GM12874 (cell line): Measurements from ENCODE around the gene ZFAND3.

ENCODE experiments used
- TF ChIP-seq, protein P1 (sequence below): IDR thresholded peaks from 2 replicates; pipeline ENCODE4 v1.5.1; 2011; ENCODE audit warnings: low read depth, mild to moderate bottlenecking, control low read depth, low read length, moderate library complexity; ENCODE audit not compliant: insufficient read depth

The ZFAND3 gene

DNA sequence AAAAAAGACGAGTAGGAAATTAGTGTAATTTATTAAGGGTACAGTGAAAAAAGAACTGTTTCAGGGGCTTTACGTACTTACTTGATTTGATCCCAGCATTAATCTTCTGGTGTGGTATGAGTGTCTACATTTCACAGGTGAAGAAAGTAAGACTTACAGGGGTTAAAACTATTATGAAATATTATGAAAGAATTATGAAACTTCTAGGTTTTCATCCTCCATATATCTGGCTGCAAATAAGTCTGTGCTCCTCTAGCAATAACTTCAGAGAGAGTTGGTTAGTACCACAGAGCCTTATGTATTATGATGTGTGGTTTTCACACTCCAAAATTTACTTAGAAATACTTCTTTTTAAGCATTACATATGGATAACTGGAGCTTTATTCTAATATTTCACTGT is 41.9 kb downstream of the ZFAND3 start:
- TF ChIP-seq, protein P1, sequence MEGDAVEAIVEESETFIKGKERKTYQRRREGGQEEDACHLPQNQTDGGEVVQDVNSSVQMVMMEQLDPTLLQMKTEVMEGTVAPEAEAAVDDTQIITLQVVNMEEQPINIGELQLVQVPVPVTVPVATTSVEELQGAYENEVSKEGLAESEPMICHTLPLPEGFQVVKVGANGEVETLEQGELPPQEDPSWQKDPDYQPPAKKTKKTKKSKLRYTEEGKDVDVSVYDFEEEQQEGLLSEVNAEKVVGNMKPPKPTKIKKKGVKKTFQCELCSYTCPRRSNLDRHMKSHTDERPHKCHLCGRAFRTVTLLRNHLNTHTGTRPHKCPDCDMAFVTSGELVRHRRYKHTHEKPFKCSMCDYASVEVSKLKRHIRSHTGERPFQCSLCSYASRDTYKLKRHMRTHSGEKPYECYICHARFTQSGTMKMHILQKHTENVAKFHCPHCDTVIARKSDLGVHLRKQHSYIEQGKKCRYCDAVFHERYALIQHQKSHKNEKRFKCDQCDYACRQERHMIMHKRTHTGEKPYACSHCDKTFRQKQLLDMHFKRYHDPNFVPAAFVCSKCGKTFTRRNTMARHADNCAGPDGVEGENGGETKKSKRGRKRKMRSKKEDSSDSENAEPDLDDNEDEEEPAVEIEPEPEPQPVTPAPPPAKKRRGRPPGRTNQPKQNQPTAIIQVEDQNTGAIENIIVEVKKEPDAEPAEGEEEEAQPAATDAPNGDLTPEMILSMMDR = no peak

DNA sequence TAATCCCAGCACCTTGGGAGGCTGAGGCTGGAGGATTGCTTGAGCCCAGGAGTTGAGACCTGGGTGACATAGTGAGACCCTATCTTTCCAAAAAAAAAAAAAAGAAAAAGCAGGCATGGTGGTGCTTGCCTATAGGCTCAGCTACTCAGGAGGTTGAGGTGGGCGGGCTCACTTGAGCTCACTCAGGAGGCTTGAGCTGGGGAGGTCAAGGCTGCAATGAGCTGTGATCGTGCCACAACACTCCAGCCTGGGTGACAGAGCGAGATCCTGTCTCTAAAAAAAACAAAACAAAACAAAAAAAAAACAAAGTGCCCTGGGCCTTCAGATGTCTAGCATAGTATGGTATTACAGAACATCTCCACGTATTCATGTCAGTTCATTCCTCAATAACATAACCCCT is 42.9 kb downstream of the ZFAND3 start:
- TF ChIP-seq, protein P1 = no peak

- TF ChIP-seq, protein P1 = no peak
Measured at GRCh38 chr6:37862992-37863391, 43.5 kb downstream of the ZFAND3 start.

DNA sequence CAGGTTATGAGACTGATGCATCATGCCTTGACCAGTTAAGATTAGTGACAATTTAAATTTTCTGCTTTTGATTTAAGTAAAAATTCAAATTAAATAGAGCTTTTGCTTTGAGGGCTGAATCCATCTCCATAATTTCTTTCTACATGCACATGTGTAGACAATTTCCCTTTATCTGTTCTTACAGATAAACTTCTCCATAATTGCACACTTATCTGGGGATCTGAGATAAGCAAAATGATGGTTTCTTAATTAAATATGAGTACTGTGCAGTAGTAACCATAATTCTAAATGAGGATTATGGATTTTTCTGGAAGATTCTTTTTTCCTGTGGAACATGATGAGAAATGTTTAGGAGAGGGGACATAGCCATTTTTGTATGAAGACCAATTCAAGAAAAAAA is 44.7 kb downstream of the ZFAND3 start:
- TF ChIP-seq, protein P1 = no peak

- TF ChIP-seq, protein P1 = no peak
Measured at GRCh38 chr6:37865504-37865903, 46.0 kb downstream of the ZFAND3 start.

- TF ChIP-seq, protein P1 = no peak
Measured at GRCh38 chr6:37866590-37867507, 47.3 kb downstream of the ZFAND3 start.

GRCh38 chr6:37867756-37868446 is 48.4 kb downstream of the ZFAND3 start:
- TF ChIP-seq, protein P1 = no peak
